H1 (cell line): ENCODE measurements around the gene KDM5A. TPM values are rescaled to one million over a fixed set of nuclear protein-coding genes. Genes with fewer than 3 reads are reported as not detected.

ENCODE experiments used
- KDM4A ChIP-seq: IDR thresholded peaks from one replicate; pipeline ENCODE4 v1.7.1; 2012; ENCODE audit warnings: low read depth, mild to moderate bottlenecking, moderate library complexity, low read length, inconsistent platforms; ENCODE audit not compliant: severe bottlenecking
- POLR2AphosphoS5 ChIP-seq: IDR thresholded peaks from 2 replicates; pipeline ENCODE4 v1.6.1; 2011; ENCODE audit warnings: low read depth, low read length
- RBBP5 ChIP-seq: IDR thresholded peaks from 2 replicates; pipeline ENCODE4 v1.7.1; 2012; ENCODE audit warnings: low read depth, mild to moderate bottlenecking, inconsistent platforms, low read length, moderate library complexity, borderline replicate concordance
- RFX5 ChIP-seq: IDR thresholded peaks from 2 replicates; pipeline ENCODE4 v1.6.1; 2011; ENCODE audit warnings: low read depth, low read length, improper control_type of control experiment, borderline replicate concordance
- SIN3A ChIP-seq, 2 experiments: IDR thresholded peaks in 1 of 2; conservative IDR thresholded peaks in 1 of 2; 2 replicates each; pipeline ENCODE4 v1.6.1; 2011 to 2012; ENCODE audit warnings: low read length in 2 of 2, improper control_type of control experiment in 1 of 2, low read depth in 1 of 2, mild to moderate bottlenecking in 1 of 2
- SP4 ChIP-seq: IDR thresholded peaks from 2 replicates; pipeline ENCODE4 v1.6.1; 2012; ENCODE audit warnings: low read length, inconsistent platforms
- TBP ChIP-seq: IDR thresholded peaks from 2 replicates; pipeline ENCODE4 v1.6.1; 2011; ENCODE audit warnings: low read depth, low read length, improper control_type of control experiment
- YY1 ChIP-seq: IDR thresholded peaks from 2 replicates; pipeline ENCODE4 v1.6.1; 2011; ENCODE audit warnings: low read depth, mild to moderate bottlenecking, low read length
- polyA plus RNA-seq, 7 experiments: library from polyadenylated mRNA; depleted of rRNA in 3 of 7; stranded (reverse) in 5 of 7; unstranded in 2 of 7; fragments of >200 nt in 5 of 7; fragments of 200-250 nt in 2 of 7; gene quantifications; 1 replicate in 5 of 7; 2 replicates in 1 of 7; 4 replicates in 1 of 7; pipeline versions ENCODE4 v1.2.1 to v1.2.3, GENCODE V29; 2011 to 2013; ENCODE audit warnings: missing spikeins in 2 of 7, mixed read lengths in 2 of 7
- total RNA-seq: library from RNA; stranded (reverse); fragmentation: NEBNext Ultra II Directional; extraction: Animal tissue kit (Norgen Biotek cat#: 25700); gene quantifications from 2 replicates; pipeline ENCODE4 v1.2.1, GENCODE V29; 2021

Gene KDM5A
- total and polyA plus RNA-seq, 2 of the 8 experiments (the other 6 are each of a cell fraction or from before 2014, with no cell fraction given), result 6.3 to 36.9 TPM

DNA sequence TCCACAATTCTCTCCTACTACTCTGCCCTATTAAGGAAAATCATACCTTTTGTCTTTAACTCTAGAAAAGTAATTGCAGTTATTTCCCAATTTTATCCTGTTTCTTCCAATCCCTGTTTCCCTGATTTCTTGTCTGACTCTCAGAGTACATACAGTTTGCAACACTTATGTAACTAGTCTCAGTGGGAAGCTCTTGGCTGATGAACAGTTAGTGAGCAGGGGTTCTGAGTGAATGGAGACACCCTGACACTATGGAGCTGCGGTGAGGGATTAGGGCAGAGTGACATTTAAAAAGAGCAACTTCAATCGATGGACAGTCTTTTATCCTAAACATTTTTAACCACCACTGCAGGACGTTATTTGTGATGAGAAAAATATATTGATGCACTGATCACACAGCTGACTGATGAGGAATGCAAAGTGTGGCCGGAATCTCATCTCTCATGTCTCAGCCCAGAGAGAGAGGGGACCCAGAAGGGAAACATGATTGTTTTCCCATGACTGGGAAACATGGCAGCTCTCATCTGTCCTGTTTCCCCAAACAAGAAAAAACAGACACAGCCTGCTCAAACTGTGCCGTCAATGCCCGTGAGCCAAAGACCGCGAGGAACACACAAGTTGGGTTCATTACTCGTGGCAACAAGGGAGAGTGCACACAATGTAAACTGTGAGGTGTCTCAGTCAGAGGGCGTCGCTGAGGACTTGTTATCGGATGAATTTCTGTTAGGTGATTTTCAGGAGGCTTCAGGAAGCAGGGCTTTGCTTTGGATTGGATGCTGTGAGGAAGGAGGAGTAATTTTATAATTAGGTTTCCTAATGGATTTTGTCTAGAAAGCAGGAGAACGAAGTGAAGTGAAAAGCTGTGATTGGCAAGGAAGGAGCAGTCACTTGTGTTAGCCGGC lies 121.3 kb downstream of the KDM5A start (continued):
- no peak for TF ChIP-seq SP4
- no peak for TF ChIP-seq TBP
- TF ChIP-seq RFX5, result no peak
- TF ChIP-seq SIN3A (conservative IDR thresholded peaks at IDR 0.05 in 1 of 2, IDR thresholded peaks at IDR 0.05 in 1 of 2; ENCODE audit: low read depth in 1 of 2, low read length in 2 of 2), result no peak
- no peak for TF ChIP-seq KDM4A
- no peak for TF ChIP-seq YY1
- no peak for TF ChIP-seq POLR2AphosphoS5
- TF ChIP-seq RBBP5, result no peak
- TF ChIP-seq, all 59 proteins: peak for 0
